ENCODE data around the gene SEH1L.

GRCh38 chr18:12948050-12948804 lies 416 bp downstream of the SEH1L start:
- TF ChIP-seq, protein P1, sequence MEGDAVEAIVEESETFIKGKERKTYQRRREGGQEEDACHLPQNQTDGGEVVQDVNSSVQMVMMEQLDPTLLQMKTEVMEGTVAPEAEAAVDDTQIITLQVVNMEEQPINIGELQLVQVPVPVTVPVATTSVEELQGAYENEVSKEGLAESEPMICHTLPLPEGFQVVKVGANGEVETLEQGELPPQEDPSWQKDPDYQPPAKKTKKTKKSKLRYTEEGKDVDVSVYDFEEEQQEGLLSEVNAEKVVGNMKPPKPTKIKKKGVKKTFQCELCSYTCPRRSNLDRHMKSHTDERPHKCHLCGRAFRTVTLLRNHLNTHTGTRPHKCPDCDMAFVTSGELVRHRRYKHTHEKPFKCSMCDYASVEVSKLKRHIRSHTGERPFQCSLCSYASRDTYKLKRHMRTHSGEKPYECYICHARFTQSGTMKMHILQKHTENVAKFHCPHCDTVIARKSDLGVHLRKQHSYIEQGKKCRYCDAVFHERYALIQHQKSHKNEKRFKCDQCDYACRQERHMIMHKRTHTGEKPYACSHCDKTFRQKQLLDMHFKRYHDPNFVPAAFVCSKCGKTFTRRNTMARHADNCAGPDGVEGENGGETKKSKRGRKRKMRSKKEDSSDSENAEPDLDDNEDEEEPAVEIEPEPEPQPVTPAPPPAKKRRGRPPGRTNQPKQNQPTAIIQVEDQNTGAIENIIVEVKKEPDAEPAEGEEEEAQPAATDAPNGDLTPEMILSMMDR (conservative IDR thresholded peaks at IDR 0.05; ENCODE audit: low read length) = no peak
- no peak for TF ChIP-seq EZH2phosphoT487 (IDR thresholded peaks at IDR 0.05; ENCODE audit: borderline replicate concordance)
